DND-41 (cell line): Measurements from ENCODE around the gene GIPC1.

Experiments
- ATAC-seq: fragments of 200-7000 bp; cut with Tn5 transposase; 3 replicates; pipeline ENCODE4 v1.9.1; 2021; ENCODE audit warnings: low read depth; ENCODE audit not compliant: insufficient read depth
- DNase-seq: peaks from one replicate; pipeline ENCODE4 v3.0.0-alpha.2; 2020
- H2AFZ ChIP-seq: 2 replicates; pipeline ENCODE4 v1.6.0; 2012; ENCODE audit warnings: low read depth, low read length
- H3K27ac ChIP-seq: 2 replicates; pipeline ENCODE4 v1.5.1; 2012; ENCODE audit warnings: low read length, inconsistent platforms
- H3K27me3 ChIP-seq: fragments of 200-600 bp; sonication (generic); 2 replicates; pipeline ENCODE4 v1.6.0; 2012; ENCODE audit warnings: low read length, mild to moderate bottlenecking, inconsistent platforms; ENCODE audit not compliant: insufficient read depth, poor library complexity
- H3K36me3 ChIP-seq: 2 replicates; pipeline ENCODE4 v1.5.1; 2012; ENCODE audit warnings: low read length, inconsistent platforms; ENCODE audit not compliant: insufficient read depth
- H3K4me1 ChIP-seq: 2 replicates; pipeline ENCODE4 v1.5.1; 2012; ENCODE audit warnings: mild to moderate bottlenecking, low read length; ENCODE audit not compliant: insufficient read depth
- H3K4me2 ChIP-seq: 2 replicates; pipeline ENCODE4 v1.6.0; 2012; ENCODE audit warnings: mild to moderate bottlenecking, moderate library complexity, low read length, inconsistent platforms; ENCODE audit not compliant: insufficient read depth
- H3K4me3 ChIP-seq, 2 experiments: fragments of 200-600 bp in 1 of 2; shearing (Covaris generic) in 1 of 2; 2 replicates each; pipeline ENCODE4 v1.5.1; 2012 to 2016; ENCODE audit warnings: inconsistent platforms in 2 of 2, low read length in 2 of 2, mild to moderate bottlenecking in 2 of 2, low read depth in 1 of 2, moderate library complexity in 1 of 2
- H3K79me2 ChIP-seq: 2 replicates; pipeline ENCODE4 v1.6.0; 2012; ENCODE audit warnings: low read length, inconsistent platforms; ENCODE audit not compliant: insufficient read depth
- H3K9ac ChIP-seq: 2 replicates; pipeline ENCODE4 v1.6.0; 2012; ENCODE audit warnings: low read depth, mild to moderate bottlenecking, inconsistent platforms, low read length, moderate library complexity
- H3K9me3 ChIP-seq: 2 replicates; pipeline ENCODE4 v1.5.1; 2012; ENCODE audit warnings: low read length, moderate library complexity, mild to moderate bottlenecking, inconsistent platforms; ENCODE audit not compliant: insufficient read depth, severe bottlenecking
- H4K20me1 ChIP-seq: 2 replicates; pipeline ENCODE4 v1.6.0; 2012; ENCODE audit warnings: low read length; ENCODE audit not compliant: insufficient read depth
- EZH2 ChIP-seq: IDR thresholded peaks from 3 replicates; pipeline ENCODE4 v1.6.1; 2012; ENCODE audit warnings: borderline replicate concordance, low read depth, mild to moderate bottlenecking, moderate library complexity, low read length, inconsistent platforms; ENCODE audit not compliant: severe bottlenecking
- TF ChIP-seq, protein P1 (sequence below): IDR thresholded peaks from 2 replicates; pipeline ENCODE4 v1.5.1; 2012; ENCODE audit warnings: borderline replicate concordance, low read length, moderate library complexity, mild to moderate bottlenecking; ENCODE audit not compliant: poor library complexity, severe bottlenecking; ENCODE audit errors: extremely low read depth

GIPC1 gene

DNA sequence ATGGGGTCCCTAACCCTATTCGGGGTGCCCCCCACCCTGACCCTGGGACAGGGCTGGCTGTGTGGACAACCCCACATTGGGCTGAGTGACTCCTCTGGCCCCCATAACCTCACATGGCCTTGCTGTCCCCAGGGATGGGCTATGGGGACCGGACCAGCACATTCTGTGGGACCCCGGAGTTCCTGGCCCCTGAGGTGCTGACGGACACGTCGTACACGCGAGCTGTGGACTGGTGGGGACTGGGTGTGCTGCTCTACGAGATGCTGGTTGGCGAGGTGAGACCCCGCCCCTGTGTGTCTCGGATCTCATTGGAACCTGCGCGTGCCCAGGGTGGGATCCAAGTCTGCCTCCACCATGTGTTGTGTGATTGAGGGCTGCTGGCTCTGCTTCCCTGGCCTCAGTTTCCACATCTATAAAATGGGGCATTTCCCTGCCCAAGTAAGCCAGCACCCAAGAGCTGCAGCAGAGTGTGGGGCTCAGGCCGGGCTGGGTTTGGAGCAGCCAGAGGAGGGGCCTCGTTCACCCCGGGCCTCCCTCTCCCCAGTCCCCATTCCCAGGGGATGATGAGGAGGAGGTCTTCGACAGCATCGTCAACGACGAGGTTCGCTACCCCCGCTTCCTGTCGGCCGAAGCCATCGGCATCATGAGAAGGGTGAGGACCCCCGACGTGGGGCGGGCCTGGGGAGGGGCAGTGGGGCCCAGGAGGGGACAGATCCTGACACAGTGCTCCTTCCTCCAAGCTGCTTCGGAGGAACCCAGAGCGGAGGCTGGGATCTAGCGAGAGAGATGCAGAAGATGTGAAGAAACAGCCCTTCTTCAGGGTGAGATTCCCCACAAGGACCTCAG lies 25.7 kb downstream of the GIPC1 start:
- H3K36me3 ChIP-seq, result peaks cover 51% of the 10 kb centered on the region
- TF ChIP-seq, protein P1, sequence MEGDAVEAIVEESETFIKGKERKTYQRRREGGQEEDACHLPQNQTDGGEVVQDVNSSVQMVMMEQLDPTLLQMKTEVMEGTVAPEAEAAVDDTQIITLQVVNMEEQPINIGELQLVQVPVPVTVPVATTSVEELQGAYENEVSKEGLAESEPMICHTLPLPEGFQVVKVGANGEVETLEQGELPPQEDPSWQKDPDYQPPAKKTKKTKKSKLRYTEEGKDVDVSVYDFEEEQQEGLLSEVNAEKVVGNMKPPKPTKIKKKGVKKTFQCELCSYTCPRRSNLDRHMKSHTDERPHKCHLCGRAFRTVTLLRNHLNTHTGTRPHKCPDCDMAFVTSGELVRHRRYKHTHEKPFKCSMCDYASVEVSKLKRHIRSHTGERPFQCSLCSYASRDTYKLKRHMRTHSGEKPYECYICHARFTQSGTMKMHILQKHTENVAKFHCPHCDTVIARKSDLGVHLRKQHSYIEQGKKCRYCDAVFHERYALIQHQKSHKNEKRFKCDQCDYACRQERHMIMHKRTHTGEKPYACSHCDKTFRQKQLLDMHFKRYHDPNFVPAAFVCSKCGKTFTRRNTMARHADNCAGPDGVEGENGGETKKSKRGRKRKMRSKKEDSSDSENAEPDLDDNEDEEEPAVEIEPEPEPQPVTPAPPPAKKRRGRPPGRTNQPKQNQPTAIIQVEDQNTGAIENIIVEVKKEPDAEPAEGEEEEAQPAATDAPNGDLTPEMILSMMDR, result no peak
- no peak for TF ChIP-seq EZH2

DNA sequence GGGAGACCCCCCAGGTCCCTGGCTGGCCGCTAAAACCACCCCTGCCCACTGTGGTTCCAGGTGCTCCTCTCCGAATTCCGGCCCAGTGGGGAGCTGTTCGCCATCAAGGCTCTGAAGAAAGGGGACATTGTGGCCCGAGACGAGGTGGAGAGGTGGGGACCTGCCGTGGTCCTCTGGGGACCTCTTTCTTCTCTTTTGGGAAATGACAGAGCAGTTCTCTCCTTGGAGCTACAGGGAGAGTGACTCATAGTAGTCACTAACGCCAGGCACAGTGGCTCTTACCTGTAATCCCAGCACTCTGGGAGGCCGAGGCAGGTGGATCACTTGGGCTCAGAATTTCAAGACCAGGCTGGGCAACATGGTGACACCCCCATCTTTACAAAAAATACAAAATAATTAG lies 28.1 kb downstream of the GIPC1 start:
- DNase-seq, result no peak
- H3K36me3 ChIP-seq, result peaks cover 72% of the 10 kb centered on the region
- 0 out of 2 replicates have a peak, but pooled peaks cover 10% of the 10 kb centered on the region for H4K20me1 ChIP-seq
- no peak overlapping the region for H3K4me3 ChIP-seq
- no peaks in the 10 kb centered on the region for H3K79me2 ChIP-seq
- no peak overlapping the region for H3K9ac ChIP-seq
- no peaks in the 10 kb centered on the region for H3K9me3 ChIP-seq
- H3K4me1 ChIP-seq, result no peaks in the 10 kb centered on the region
- H2AFZ ChIP-seq, result no peak overlapping the region
- H3K4me2 ChIP-seq, result no peak overlapping the region
- TF ChIP-seq, protein P1, result no peak
- no peak for TF ChIP-seq EZH2
- no peak overlapping the region for H3K27ac ChIP-seq
- no peak for ATAC-seq
- no peaks in the 10 kb centered on the region for H3K27me3 ChIP-seq

More for the DNA sequence above, 25.7 kb downstream of the GIPC1 start:
- ATAC-seq (no peak), DNase-seq (no peak)
- Histone ChIP-seq H2AFZ (no peak overlapping the region), H3K9me3 (no peaks in the 10 kb centered on the region), H3K27me3 (no peaks in the 10 kb centered on the region), H3K79me2 (no peaks in the 10 kb centered on the region), H3K9ac (no peak overlapping the region), H3K4me2 (no peak overlapping the region), H3K27ac (no peak overlapping the region), H4K20me1 (0 out of 2 replicates have a peak, but pooled peaks cover 10% of the 10 kb centered on the region), H3K4me1 (no peaks in the 10 kb centered on the region), H3K4me3 (no peak overlapping the region)

GRCh38 chr19:14467391-14467790 lies 28.5 kb downstream of the GIPC1 start:
- 0 out of 2 replicates have a peak, but pooled peaks cover 10% of the 10 kb centered on the region for H4K20me1 ChIP-seq
- H3K27ac ChIP-seq, result no peak overlapping the region
- H3K36me3 ChIP-seq, result peaks cover 76% of the 10 kb centered on the region
- H3K4me1 ChIP-seq, result no peaks in the 10 kb centered on the region
- no peak for TF ChIP-seq EZH2
- TF ChIP-seq, protein P1, result no peak
- no peak overlapping the region for H3K4me3 ChIP-seq
- no peak overlapping the region for H2AFZ ChIP-seq
- ATAC-seq (no peak), DNase-seq (no peak)
- no peaks in the 10 kb centered on the region for H3K79me2 ChIP-seq
- no peak overlapping the region for H3K9ac ChIP-seq
- H3K27me3 ChIP-seq, result no peaks in the 10 kb centered on the region
- no peak overlapping the region for H3K4me2 ChIP-seq
- H3K9me3 ChIP-seq, result no peaks in the 10 kb centered on the region
